Upper lobe of left lung (tissue), 6 donors: Measurements from ENCODE around the gene TMEM187. TPM values are rescaled to one million over a fixed set of nuclear protein-coding genes. Genes with fewer than 3 reads are reported as not detected.

Experiments
- ATAC-seq, 2 donors: fragments of 200-7000 bp; cut with Tn5 transposase; one replicate each; pipeline ENCODE4 v1.9.1; 2022; ENCODE audit warnings: mild to moderate bottlenecking in 2 of 2, moderate library complexity in 2 of 2; ENCODE audit not compliant: low FRiP score in 2 of 2
- DNase-seq, 2 donors: peaks; one replicate each; pipeline ENCODE4 v3.0.0-alpha.2; 2019 to 2020
- H3K27ac ChIP-seq, 4 donors: fragments of 200-600 bp; sonication (generic); one replicate each; pipeline ENCODE4 v1.5.1; 2016 to 2019
- H3K27me3 ChIP-seq, 4 donors: fragments of 200-600 bp; sonication (generic); one replicate each; pipeline ENCODE4 v1.5.1; 2017 to 2019
- H3K36me3 ChIP-seq, 4 donors: fragments of 200-600 bp; sonication (generic); one replicate each; pipeline ENCODE4 v1.5.1; 2016 to 2019
- H3K4me1 ChIP-seq, 4 donors: fragments of 200-600 bp; sonication (generic); one replicate each; pipeline ENCODE4 v1.5.1; 2018 to 2019
- H3K4me3 ChIP-seq, 4 donors: fragments of 200-600 bp; sonication (generic); one replicate each; pipeline ENCODE4 v1.5.1; 2017 to 2019; ENCODE audit warnings: mild to moderate bottlenecking in 2 of 4, moderate library complexity in 1 of 4
- H3K9me3 ChIP-seq, 4 donors: fragments of 200-600 bp; sonication (generic); one replicate each; pipeline ENCODE4 v1.5.1; 2018 to 2019
- CTCF ChIP-seq, 6 experiments: fragments of 450-650 bp in 4 of 6; fragments of 200-600 bp in 2 of 6; sonication (generic) in 2 of 6; IDR thresholded peaks; one replicate each; pipeline ENCODE4 v1.5.1; 2016 to 2019; ENCODE audit warnings: antibody characterized with exemption in 6 of 6
- EP300 ChIP-seq, 4 donors: sonication (generic); formaldehyde crosslinking; IDR thresholded peaks; one replicate each; pipeline ENCODE4 v1.5.1; 2017; ENCODE audit warnings: antibody characterized with exemption in 4 of 4, control low read depth in 2 of 4
- POLR2A ChIP-seq, 4 donors: fragments of 450-650 bp; IDR thresholded peaks; one replicate each; pipeline ENCODE4 v1.5.1; 2016 to 2017; ENCODE audit warnings: antibody characterized with exemption in 4 of 4, mild to moderate bottlenecking in 2 of 4
- POLR2AphosphoS5 ChIP-seq, 2 donors: sonication (generic); formaldehyde crosslinking; IDR thresholded peaks; one replicate each; pipeline ENCODE4 v1.5.1; 2017; ENCODE audit warnings: antibody characterized with exemption in 2 of 2
- WGBS, 2 donors: methylation state at CpG; one replicate each; pipeline ENCODE4 v1.1.5; 2017 to 2018; 5-methylcytosine and 5-hydroxymethylcytosine counted together
- total RNA-seq, 6 donors: library from RNA; depleted of rRNA in 4 of 6; stranded (reverse); fragments of >200 nt in 4 of 6; gene quantifications; one replicate each; pipeline versions ENCODE4 v1.1.0 to v1.2.1, GENCODE V29; 2016 to 2021
- donor health status: DM: no; HTN: no; CAD: no; lungs with moderate emphysema.
- donor health status: DM: no; HTN: yes; CAD: no; lungs with severe emphysema.

Gene TMEM187
- total RNA-seq, 6 donors from 2014 or later, result 2.1 to 17.7 (median 5.0) TPM

GRCh38 chrX:153968754-153969124 lies 3.8 kb upstream of the TMEM187 start:
- Histone ChIP-seq H3K27me3 (no peaks in the 10 kb centered on the region), H3K4me1 (peaks cover 36 to 60% (median 39%) of the 10 kb centered on the region in 4 donors), H3K27ac (peak overlapping the region; percentile 18 to 100 (median 98)), H3K9me3 (peaks cover 0 to 10% (median 0%) of the 10 kb centered on the region in 4 donors), H3K4me3 (peak overlapping the region in 2 of 4 donors; percentile 75 to 90), H3K36me3 (peaks cover 0 to 7% (median 4%) of the 10 kb centered on the region in 4 donors)
- DNase-seq, result peak in 1 of 2 donors; percentile 19
- TF ChIP-seq POLR2AphosphoS5 (IDR thresholded peaks at IDR 0.05), result no peak
- no peak for TF ChIP-seq EP300 (IDR thresholded peaks at IDR 0.05)
- TF ChIP-seq POLR2A (IDR thresholded peaks at IDR 0.05), result no peak
- TF ChIP-seq CTCF (IDR thresholded peaks at IDR 0.05), result no peak
- ATAC-seq, result no peak
- 61% methylated on average over 7 of the region's 12 CpGs; no CpG with 5 or more reads in 1 of the 2 donors for WGBS, 2 donors

GRCh38 chrX:153969125-153969903 lies 3.2 kb upstream of the TMEM187 start:
- ATAC-seq (no peak), DNase-seq (no peak)
- peaks cover 0 to 10% (median 0%) of the 10 kb centered on the region in 4 donors for H3K9me3 ChIP-seq
- H3K4me1 ChIP-seq, result peaks cover 36 to 66% (median 45%) of the 10 kb centered on the region in 4 donors
- H3K4me3 ChIP-seq, result peak overlapping the region; percentile 64 to 90 (median 75)
- peaks cover 0 to 3% (median 0%) of the 10 kb centered on the region in 4 donors for H3K36me3 ChIP-seq
- H3K27ac ChIP-seq, result peak overlapping the region; percentile 95 to 100 (median 100)
- no peaks in the 10 kb centered on the region for H3K27me3 ChIP-seq
- WGBS, 2 donors, result 8 to 49% methylated on average over 5 to 25 of the region's 25 CpGs
- TF ChIP-seq EP300 (IDR thresholded peaks at IDR 0.05) (no peak), CTCF (IDR thresholded peaks at IDR 0.05) (no peak), POLR2A (IDR thresholded peaks at IDR 0.05) (no peak), POLR2AphosphoS5 (IDR thresholded peaks at IDR 0.05) (no peak)

GRCh38 chrX:153969904-153970356 lies 2.6 kb upstream of the TMEM187 start:
- peak in 1 of 2 donors; percentile 77 for DNase-seq
- peak overlapping the region; percentile 95 to 100 (median 100) for H3K27ac ChIP-seq
- no peak for TF ChIP-seq EP300 (IDR thresholded peaks at IDR 0.05)
- no peak for TF ChIP-seq POLR2AphosphoS5 (IDR thresholded peaks at IDR 0.05)
- peaks cover 36 to 67% (median 47%) of the 10 kb centered on the region in 4 donors for H3K4me1 ChIP-seq
- peaks cover 0 to 10% (median 0%) of the 10 kb centered on the region in 4 donors for H3K9me3 ChIP-seq
- WGBS, 2 donors, result 0 to 26% methylated on average over 15 to 26 of the region's 26 CpGs
- H3K36me3 ChIP-seq, result no peaks in the 10 kb centered on the region
- ATAC-seq, result no peak
- no peaks in the 10 kb centered on the region for H3K27me3 ChIP-seq
- peak overlapping the region; percentile 64 to 90 (median 75) for H3K4me3 ChIP-seq

- Histone ChIP-seq H3K9me3 (peaks cover 0 to 10% (median 0%) of the 10 kb centered on the region in 4 donors), H3K4me1 (peaks cover 36 to 64% (median 47%) of the 10 kb centered on the region in 4 donors), H3K36me3 (no peaks in the 10 kb centered on the region), H3K27me3 (no peaks in the 10 kb centered on the region), H3K27ac (peak overlapping the region; percentile 95 to 100 (median 100)), H3K4me3 (peak overlapping the region; percentile 64 to 90 (median 75))
- DNase-seq (peak in 1 of 2 donors; percentile 82), ATAC-seq (peak; percentile 23 to 61)
- 2 to 9% methylated on average over 11 to 48 of the region's 49 CpGs for WGBS, 2 donors
- TF ChIP-seq CTCF (IDR thresholded peaks at IDR 0.05) (no peak), POLR2A (IDR thresholded peaks at IDR 0.05) (no peak), POLR2AphosphoS5 (IDR thresholded peaks at IDR 0.05) (no peak), EP300 (IDR thresholded peaks at IDR 0.05) (no peak)
Measured at GRCh38 chrX:153970357-153971123, 2.0 kb upstream of the TMEM187 start.

GRCh38 chrX:153971124-153971449 lies 1.5 kb upstream of the TMEM187 start:
- WGBS, 2 donors, result 13% methylated on average over 18 of the region's 34 CpGs; no CpG with 5 or more reads in 1 of the 2 donors
- peaks cover 0 to 10% (median 0%) of the 10 kb centered on the region in 4 donors for H3K9me3 ChIP-seq
- no peaks in the 10 kb centered on the region for H3K36me3 ChIP-seq
- peak overlapping the region; percentile 95 to 100 (median 100) for H3K27ac ChIP-seq
- DNase-seq, result peak; percentile 92 to 95
- H3K27me3 ChIP-seq, result no peaks in the 10 kb centered on the region
- H3K4me1 ChIP-seq, result peaks cover 36 to 63% (median 45%) of the 10 kb centered on the region in 4 donors
- peak; percentile 35 to 50 for TF ChIP-seq POLR2AphosphoS5 (IDR thresholded peaks at IDR 0.05)
- TF ChIP-seq POLR2A (IDR thresholded peaks at IDR 0.05), result peak in 2 of 4 donors; percentile 49 to 75
- no peak for TF ChIP-seq EP300 (IDR thresholded peaks at IDR 0.05)
- peak overlapping the region; percentile 64 to 90 (median 75) for H3K4me3 ChIP-seq
- ATAC-seq, result peak; percentile 85 to 90
